Activated CD4-positive, alpha-beta T cell treated with anti-CD3 and anti-CD28 coated beads, Interleukin-2, amount 50 U/mL, for 16 hours (primary cell): ENCODE data around the gene SPATC1L.

Source experiments
- DNase-seq: peaks from one replicate; pipeline ENCODE4 v3.0.0-alpha.2; 2020

The SPATC1L gene

DNA sequence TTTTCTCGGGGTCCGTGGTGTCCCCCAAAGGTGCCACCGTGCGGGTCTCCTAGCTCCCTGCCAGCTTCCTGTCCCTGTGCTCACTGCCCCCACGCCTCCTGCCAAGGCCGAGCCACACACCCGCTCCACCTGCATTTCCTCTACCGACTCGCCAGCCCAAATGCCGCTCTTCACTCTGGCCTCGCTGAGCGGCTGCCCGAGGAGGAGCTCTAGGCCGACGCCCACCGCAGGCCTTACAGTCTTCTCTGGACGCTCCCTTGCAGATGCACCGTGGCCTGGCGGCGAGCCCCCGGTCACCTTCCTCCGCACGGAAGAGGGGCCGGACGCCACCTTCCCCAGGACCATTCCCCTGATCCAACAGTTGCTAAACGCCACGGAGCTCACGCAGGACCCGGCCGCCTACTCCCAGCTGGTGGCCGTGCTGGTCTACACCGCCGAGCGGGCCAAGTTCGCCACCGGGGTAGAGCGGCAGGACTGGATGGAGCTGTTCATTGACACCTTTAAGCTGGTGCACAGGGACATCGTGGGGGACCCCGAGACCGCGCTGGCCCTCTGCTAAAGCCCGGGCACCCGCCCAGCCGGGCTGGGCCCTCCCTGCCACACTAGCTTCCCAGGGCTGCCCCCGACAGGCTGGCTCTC lies 55.2 kb downstream of the SPATC1L start:
- DNase-seq = no peak

DNA sequence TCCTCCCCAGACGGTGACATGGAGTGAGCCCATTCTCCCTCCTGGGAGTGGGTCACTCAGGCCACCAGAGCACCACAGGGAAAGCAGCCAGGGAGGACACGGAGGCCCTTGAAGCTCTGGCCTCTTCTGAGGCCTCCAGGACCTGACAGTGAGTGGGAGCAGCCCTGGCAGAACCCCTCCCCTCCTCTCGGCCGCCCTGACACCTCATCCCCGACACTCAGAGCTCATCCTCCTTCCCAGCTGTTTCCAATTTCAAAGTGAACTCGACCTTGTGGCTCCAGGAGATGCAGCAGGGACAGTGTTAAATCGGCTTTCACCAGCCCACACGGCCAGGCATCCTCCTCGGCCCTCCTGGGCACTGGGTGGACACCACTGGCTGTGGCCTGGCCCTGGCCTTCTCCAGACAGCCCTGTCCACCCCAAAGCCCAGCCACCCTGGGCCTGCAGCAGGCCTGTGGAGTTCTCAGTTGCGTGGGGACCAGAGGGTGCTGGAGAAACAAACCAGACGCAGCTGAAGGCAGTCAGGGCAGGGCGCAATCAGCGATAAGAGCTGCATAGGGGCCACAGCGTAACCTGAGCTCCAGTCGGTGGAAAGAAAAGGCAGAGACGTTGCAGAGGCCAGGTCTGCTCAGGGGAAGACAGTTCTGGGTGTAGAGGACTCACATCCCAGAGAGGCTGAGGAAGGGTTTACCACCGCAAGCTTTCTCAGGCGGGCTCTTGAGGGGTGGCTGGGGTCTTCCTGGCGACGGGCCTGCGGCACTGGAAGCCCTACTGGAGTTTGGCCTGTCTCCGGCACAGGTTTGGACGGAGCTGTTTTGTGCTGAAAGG lies 55.9 kb downstream of the SPATC1L start:
- no peak for DNase-seq

DNA sequence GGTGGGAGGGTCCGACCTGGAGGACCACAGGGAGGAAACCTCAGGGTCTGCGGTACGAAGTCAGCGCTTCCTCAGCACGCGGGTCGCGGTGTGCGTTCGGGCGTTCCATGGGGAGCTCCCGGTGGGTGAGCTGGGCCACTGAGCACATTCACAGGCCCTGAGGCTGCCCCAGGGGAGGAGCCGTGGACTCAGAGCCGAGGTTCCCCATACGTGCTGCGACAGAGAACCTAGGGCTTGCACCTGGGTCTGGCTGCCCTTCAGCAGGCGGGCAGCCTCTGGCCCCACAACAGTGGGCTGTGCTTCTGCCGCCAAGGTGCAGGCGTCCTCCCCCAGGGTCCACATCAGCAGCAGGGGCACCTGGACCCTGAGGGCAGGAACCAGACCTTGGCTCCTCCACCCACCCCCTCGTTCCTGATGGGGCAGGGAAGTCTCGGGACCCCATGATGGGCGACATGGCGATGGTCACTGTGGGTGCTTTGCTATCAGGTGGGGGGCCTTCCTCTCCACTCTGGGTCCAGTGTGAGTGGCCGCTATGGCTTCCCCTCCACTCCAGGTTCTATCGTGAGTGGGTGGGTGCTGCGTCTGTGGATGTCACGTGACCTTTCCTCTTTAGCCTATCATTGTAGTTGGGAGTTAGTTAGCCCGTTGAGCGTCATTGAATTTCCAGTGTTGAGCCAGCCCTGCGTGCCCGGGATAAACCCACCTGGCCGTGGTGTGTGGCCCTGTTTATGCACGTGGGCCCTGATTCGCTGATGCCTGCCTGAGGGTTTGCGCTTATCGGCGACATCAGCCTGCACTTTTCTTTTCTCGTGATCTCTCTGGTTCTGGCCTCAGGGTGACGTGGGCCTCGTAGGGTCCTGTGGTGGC lies 56.8 kb downstream of the SPATC1L start:
- DNase-seq = no peak

GRCh38 chr21:46126309-46127238 lies 57.7 kb downstream of the SPATC1L start:
- no peak for DNase-seq

DNA sequence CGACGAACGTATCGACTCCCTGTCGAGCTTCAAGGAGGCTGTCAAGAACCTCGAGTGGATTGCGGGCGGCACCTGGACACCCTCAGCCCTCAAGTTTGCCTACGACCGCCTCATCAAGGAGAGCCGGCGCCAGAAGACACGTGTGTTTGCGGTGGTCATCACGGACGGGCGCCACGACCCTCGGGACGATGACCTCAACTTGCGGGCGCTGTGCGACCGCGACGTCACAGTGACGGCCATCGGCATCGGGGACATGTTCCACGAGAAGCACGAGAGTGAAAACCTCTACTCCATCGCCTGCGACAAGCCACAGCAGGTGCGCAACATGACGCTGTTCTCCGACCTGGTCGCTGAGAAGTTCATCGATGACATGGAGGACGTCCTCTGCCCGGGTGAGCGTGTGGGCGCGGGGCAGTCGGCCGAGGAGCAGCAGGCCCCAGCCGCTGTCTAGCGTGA lies 58.4 kb downstream of the SPATC1L start:
- DNase-seq = no peak

DNA sequence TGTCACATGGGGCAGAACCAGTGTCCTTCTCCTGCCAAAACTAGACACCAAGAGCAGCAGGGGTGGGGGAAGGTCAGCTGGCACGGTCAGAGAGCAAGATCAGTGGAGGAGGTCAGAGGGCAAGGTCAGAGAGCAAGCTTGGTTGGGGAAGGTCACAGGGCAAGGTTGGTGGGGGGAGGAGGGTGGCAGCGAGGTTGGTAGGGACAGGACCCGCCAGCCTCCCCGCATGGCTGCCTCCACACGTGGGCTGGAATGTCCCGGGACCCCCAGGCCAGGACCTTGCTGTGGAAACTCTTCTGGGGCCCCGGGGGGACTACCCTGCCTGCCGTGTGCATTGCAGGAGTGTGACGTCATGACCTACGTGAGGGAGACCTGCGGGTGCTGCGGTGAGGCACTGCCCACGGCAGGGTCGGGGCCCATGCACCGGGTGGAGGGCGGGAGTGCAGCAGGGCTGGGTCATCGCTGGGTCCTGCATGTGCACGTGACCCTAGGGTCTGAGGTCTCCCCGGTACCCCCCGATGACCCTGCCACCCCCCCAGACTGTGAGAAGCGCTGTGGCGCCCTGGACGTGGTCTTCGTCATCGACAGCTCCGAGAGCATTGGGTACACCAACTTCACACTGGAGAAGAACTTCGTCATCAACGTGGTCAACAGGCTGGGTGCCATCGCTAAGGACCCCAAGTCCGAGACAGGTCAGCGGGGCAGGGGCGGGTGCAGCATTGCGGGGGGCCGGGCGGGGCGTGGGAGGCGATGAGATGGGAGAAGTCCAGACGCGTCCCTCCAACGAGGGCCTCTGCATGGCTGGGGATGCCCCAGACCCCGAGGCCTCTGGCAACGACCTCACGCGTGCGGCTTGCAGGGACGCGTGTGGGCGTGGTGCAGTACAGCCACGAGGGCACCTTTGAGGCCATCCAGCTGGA lies 59.1 kb downstream of the SPATC1L start:
- DNase-seq = no peak

- DNase-seq = no peak
Measured at GRCh38 chr21:46124083-46124925, 60.0 kb downstream of the SPATC1L start.

- no peak for DNase-seq
Measured at GRCh38 chr21:46122758-46123683, 61.2 kb downstream of the SPATC1L start.

DNA sequence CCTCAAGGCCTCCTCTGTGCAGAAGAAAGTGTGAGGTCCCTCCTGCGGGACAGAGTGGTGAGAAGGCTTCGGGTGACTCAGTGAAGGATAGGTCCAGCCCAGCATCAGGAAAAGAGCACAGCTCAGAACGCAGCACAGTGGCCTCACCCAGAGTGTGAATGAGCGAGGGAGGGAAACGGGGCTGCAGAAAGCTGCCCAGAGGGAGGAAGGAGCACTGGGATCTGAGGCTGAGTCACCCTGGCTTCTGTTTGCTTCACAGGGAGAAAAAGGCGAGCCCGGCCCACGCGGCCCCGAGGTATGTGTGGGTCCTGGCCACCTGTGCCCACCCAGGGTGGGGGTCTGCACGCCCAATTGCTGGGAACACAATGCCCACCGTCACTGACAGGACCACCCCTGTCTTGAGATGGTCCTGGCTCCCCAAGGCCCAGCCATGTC lies 62.0 kb downstream of the SPATC1L start:
- no peak for DNase-seq

DNA sequence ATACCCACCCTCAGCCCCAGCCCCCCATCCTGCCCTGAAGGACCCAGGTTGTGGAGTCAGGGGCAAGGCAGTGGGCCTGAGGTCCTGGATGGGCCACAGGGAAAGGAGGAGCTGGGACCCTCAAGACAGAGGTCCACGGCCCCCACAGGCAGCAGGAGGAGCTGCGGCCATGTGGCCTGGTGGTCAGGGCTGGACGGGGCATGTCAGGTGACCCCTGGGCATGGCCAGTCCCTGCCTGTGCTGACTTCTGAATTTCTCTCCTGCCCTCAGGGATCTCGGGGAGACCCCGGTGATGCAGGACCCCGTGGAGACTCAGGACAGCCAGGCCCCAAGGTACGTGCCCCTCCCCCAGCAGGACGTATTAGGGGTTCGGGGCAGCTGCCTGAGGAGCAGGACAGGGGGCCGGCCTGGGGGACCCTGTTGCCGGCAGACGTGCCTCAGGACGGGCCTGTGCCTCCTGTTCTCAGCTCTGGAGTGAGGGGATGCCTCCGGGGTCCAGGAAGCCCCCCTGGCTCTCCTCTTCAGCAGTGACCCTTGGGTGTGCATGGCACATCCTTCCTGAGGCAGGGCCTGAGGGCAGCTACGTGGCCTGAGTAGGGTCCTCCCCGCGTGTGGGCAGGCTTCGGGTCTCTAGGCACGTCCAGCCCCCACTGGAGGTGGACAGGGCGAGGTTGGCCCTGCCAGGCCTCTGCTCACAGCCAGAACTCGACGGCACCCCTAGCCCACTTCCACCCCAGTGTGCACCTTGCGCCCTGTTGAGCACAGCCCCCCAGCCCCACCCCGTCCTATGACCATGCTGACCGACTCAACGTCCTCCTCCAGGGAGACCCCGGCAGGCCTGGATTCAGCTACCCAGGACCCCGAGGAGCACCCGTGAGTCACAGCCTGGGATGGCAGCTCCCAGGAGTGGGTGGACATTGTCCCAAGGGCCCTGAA lies 62.7 kb downstream of the SPATC1L start:
- DNase-seq = no peak

- DNase-seq = no peak
Measured at GRCh38 chr21:46120301-46121285, 63.7 kb downstream of the SPATC1L start.

- no peak for DNase-seq
Measured at GRCh38 chr21:46119637-46120271, 64.5 kb downstream of the SPATC1L start.

- DNase-seq = no peak
Measured at GRCh38 chr21:46119144-46119636, 65.1 kb downstream of the SPATC1L start.

DNA sequence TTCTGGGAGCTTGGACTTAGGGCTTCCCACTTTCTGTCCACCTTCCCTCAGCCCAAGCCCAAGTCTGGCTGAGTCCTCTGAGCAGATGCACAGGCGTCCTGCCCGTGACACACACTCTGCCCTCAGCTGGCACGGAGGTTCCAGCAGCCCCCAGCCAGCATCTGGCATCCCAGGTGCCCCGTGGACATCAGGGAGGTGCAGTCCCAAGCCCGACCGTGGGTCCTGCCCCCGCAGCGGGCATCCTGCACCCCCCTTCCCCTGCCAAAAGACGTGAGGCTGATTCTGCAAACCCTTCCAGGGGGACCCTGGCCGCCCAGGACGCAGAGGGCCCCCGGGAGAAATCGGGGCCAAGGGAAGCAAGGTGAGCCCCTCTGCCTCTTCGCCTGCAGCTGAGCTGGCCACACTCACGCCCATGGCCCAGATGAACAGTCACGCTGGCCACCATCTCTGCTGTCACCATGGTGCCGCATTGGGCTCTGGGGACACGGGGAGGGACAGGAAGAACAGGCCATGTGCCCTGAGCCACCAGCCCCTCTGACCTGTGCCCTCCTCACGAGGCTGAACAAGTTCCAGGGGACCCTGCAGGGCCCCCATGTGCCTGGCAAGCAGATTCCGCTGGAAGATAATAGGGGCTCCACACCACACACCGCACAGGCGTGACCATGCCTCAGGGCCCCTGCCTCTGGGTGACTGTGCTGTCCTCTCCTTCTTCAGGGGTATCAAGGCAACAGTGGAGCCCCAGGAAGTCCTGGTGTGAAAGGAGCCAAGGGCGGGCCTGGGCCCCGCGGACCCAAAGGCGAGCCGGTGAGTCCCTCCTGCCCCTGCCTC lies 65.7 kb downstream of the SPATC1L start:
- no peak for DNase-seq
